Testis (tissue), 3 donors: ENCODE results near the gene NRG2. TPM values are rescaled to one million over a fixed set of nuclear protein-coding genes. Genes with fewer than 3 reads are reported as not detected.

Experiments
- DNase-seq: peaks from one replicate; pipeline ENCODE4 v3.0.0-alpha.2; 2019
- H3K27ac ChIP-seq, 2 donors: fragments of 200-600 bp; sonication (generic); one replicate each; pipeline ENCODE4 v1.5.1; 2019
- H3K27me3 ChIP-seq: fragments of 200-600 bp; sonication (generic); one replicate; pipeline ENCODE4 v1.5.1; 2019
- H3K36me3 ChIP-seq: fragments of 200-600 bp; sonication (generic); one replicate; pipeline ENCODE4 v1.5.1; 2017; ENCODE audit warnings: low read depth; ENCODE audit errors: missing control alignments
- H3K4me1 ChIP-seq: fragments of 200-600 bp; sonication (generic); one replicate; pipeline ENCODE4 v1.5.1; 2019
- H3K4me3 ChIP-seq, 2 donors: fragments of 200-600 bp; sonication (generic); one replicate each; pipeline ENCODE4 v1.5.1; 2017 to 2019
- H3K9me3 ChIP-seq: fragments of 200-600 bp; sonication (generic); one replicate; pipeline ENCODE4 v1.5.1; 2017
- CTCF ChIP-seq, 3 experiments: fragments of 450-650 bp in 2 of 3; fragments of 200-600 bp in 1 of 3; sonication (generic) in 1 of 3; IDR thresholded peaks; one replicate each; pipeline ENCODE4 v1.5.1; 2016 to 2019; ENCODE audit warnings: antibody characterized with exemption in 3 of 3, mild to moderate bottlenecking in 2 of 3, moderate library complexity in 1 of 3
- POLR2A ChIP-seq: fragments of 450-650 bp; IDR thresholded peaks from one replicate; pipeline ENCODE4 v1.6.1; 2017; ENCODE audit warnings: antibody characterized with exemption, mild to moderate bottlenecking, moderate library complexity
- WGBS, 2 donors: methylation state at CpG; one replicate each; pipeline ENCODE4 v1.1.5; 2018; 5-methylcytosine and 5-hydroxymethylcytosine counted together
- intact Hi-C: fragments of 100-400 bp; cut with DNase I; formaldehyde crosslinking; loops from one replicate; pipeline ENCODE4 v1.15.1; 2023; ENCODE audit warnings: low total_unique reads
- polyA plus RNA-seq: library from polyadenylated mRNA; stranded (reverse); fragments of 350-450 nt; fragmentation: Illumina TruSeq; extraction: RNeasy Lipid Tissue Mini Kit (QIAGEN cat#74804); gene quantifications from one replicate; pipeline ENCODE4 v1.2.3, GENCODE V29; 2014; ENCODE audit warnings: low read depth, low replicate concordance; ENCODE audit not compliant: insufficient read depth
- total RNA-seq, 2 donors: library from RNA; depleted of rRNA; stranded (reverse); fragments of >200 nt; gene quantifications; one replicate each; pipeline ENCODE4 v1.2.3, GENCODE V29; 2016

The NRG2 gene
- total and polyA plus RNA-seq, 3 donors from 2014 or later, result 4.8 to 23.2 (median 13.0) TPM

GRCh38 chr5:139958432-139959148, 84.5 kb downstream of the NRG2 start:
- no peaks in the 10 kb centered on the region for H3K36me3 ChIP-seq
- no peaks in the 10 kb centered on the region for H3K9me3 ChIP-seq
- 43 to 60% methylated on average over 4 of the region's 4 CpGs for WGBS, 2 donors
- H3K4me1 ChIP-seq, result peaks cover 32% of the 10 kb centered on the region
- TF ChIP-seq POLR2A, result no peak
- TF ChIP-seq CTCF (IDR thresholded peaks at IDR 0.05), result no peak
- no peaks in the 10 kb centered on the region for H3K27me3 ChIP-seq
- H3K4me3 ChIP-seq, result no peak overlapping the region
- H3K27ac ChIP-seq, result peak overlapping the region; percentile 59 to 73
- no peak for DNase-seq
- intact Hi-C loops, result no loop called here

GRCh38 chr5:139956342-139956741, 86.8 kb downstream of the NRG2 start:
- H3K4me1 ChIP-seq, result peaks cover 34% of the 10 kb centered on the region
- no peak overlapping the region for H3K27ac ChIP-seq
- TF ChIP-seq POLR2A (no peak), CTCF (IDR thresholded peaks at IDR 0.05) (no peak)
- no peaks in the 10 kb centered on the region for H3K9me3 ChIP-seq
- intact Hi-C loops, result no loop called here
- H3K4me3 ChIP-seq, result no peak overlapping the region
- H3K36me3 ChIP-seq, result no peaks in the 10 kb centered on the region
- WGBS, 2 donors, result 87 to 91% methylated on average over 4 of the region's 4 CpGs
- no peak for DNase-seq
- no peaks in the 10 kb centered on the region for H3K27me3 ChIP-seq

GRCh38 chr5:139955616-139956273, 87.4 kb downstream of the NRG2 start:
- Histone ChIP-seq H3K4me1 (peaks cover 33% of the 10 kb centered on the region), H3K27me3 (no peaks in the 10 kb centered on the region), H3K9me3 (no peaks in the 10 kb centered on the region), H3K4me3 (no peak overlapping the region), H3K36me3 (no peaks in the 10 kb centered on the region), H3K27ac (no peak overlapping the region)
- 39 to 56% methylated on average over 5 of the region's 5 CpGs for WGBS, 2 donors
- TF ChIP-seq POLR2A (no peak), CTCF (IDR thresholded peaks at IDR 0.05) (no peak)
- intact Hi-C loops, result no loop called here
- peak; percentile 47 for DNase-seq

GRCh38 chr5:139955053-139955605, 88.0 kb downstream of the NRG2 start:
- intact Hi-C loops, result no loop called here
- Histone ChIP-seq H3K27me3 (no peaks in the 10 kb centered on the region), H3K9me3 (no peaks in the 10 kb centered on the region), H3K36me3 (no peaks in the 10 kb centered on the region), H3K4me1 (peaks cover 35% of the 10 kb centered on the region), H3K27ac (no peak overlapping the region), H3K4me3 (no peak overlapping the region)
- TF ChIP-seq POLR2A, result no peak
- no peak for TF ChIP-seq CTCF (IDR thresholded peaks at IDR 0.05)
- WGBS, 2 donors, result 81 to 83% methylated on average over 5 of the region's 5 CpGs
- DNase-seq, result no peak
